HG02798 (cell line): ENCODE data around the gene HSPA12B.

Experiments
- ATAC-seq: cut with Tn5 transposase; IDR thresholded peaks from one replicate; pipeline ENCODE4 v1.9.1; 2021; ENCODE audit warnings: mild to moderate bottlenecking; ENCODE audit not compliant: unreplicated experiment, poor library complexity

The HSPA12B gene

DNA sequence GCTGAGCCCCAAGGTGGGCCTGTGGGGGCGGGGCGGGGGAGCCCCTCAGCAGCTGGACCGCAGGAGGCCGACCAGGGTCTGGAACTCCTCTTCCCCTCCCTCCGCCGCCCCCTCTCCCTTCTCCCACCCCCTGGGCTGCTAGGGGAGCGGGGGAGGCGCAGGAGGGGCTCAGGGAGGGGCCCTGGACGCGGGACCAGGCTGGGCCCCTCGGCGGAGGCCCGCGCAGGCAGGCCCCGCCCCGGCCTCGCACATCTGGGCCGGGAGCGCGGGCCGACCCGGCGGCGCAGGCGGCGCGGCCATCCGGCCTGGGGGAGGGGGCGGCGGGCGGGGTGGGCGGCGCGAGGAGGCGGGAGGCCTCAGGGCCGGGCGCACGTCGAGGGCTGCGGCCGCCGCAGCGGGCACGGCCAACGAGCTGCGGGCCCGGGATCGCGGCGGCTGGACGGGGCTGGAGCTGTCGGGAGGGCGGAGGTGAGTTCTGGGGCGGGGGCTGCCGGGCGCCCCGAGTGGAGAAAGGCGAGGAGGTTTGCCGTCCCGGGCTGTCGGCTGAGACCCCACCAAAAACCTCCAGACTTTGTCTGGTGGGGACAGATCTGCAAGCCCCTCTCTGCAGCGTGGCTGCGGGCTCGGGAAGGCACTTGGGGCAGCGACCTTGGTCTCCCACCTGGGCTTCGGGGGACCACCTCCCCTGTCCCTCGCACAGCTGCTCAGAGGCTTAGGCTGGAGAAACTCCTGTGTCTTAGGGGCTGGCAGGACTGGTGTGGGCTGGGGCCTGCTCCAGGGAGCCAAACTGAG is at the start of gene HSPA12B:
HSPA12B (plus strand) TSS at position 359 of the 792 bp plus-strand sequence. CDS start 5,990 bp downstream, outside the sequence.
- no peak for ATAC-seq

DNA sequence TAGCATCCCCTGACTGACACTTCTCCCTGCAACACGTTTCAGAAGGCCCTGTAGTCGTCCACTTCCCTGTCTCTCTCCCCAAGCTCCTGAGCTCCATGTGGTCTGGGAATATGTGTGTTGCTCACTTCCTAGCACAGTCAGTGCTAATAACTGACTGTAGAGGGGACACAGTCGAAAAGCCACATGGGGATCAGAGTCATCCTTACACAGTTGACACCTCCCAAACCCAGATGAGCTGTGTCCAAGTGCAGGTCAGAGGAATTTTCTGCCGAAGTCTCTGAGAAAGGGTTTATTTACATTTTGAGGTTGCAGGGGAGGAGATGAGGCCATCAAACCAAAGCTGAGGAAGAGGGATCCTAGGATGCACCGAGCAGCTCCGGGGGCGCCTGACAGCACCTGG is 47.1 kb upstream of the HSPA12B start:
- no peak for ATAC-seq

- ATAC-seq, result no peak
These were observed 46.1 kb upstream of the HSPA12B start for GRCh38 chr20:3686421-3686820.

- ATAC-seq, result no peak
These were observed 45.6 kb upstream of the HSPA12B start for GRCh38 chr20:3686867-3687321.

DNA sequence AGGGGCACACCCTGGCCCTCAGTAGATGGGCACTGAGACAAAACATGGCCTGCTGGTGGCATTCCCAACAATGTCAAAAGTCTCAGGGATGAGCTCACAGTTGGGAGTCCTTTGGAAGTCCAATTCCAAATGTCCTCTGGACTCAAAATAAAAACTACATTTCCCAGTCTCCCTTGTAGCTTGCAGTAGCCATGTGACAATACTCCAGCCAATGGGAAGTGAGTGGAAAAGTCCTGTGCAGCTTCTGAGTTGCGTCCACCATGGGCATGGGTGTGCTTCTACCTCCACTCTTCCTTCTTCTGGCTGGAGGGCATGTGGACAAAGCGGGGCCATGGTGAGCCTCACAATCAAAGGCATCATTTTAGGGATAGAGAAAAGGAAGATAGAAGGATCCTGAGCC is 44.8 kb upstream of the HSPA12B start:
- ATAC-seq, result no peak

- no peak for ATAC-seq
These were observed 42.5 kb upstream of the HSPA12B start for GRCh38 chr20:3689978-3690377.

GRCh38 chr20:3690413-3690812 is 42.1 kb upstream of the HSPA12B start:
- no peak for ATAC-seq

DNA sequence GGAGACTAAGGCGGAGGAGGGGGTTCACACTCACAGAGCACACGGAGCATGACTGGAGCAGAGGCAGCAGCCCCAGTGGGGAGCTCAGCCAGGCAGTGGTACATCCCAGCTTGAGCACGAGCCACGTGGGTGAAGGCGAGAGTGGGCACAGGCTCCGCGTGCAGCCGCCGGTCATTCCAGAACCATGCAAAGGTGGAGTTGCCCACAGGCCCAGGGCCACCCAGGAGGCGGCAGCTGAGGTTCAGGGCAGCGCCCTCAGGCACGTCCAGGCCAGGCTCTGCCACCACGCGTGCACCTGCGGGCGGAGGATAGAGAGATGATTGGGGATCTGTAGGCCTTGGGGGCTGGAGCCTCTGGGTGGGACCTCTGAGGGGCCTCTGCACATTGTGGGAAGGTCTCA is 41.2 kb upstream of the HSPA12B start:
- no peak for ATAC-seq

DNA sequence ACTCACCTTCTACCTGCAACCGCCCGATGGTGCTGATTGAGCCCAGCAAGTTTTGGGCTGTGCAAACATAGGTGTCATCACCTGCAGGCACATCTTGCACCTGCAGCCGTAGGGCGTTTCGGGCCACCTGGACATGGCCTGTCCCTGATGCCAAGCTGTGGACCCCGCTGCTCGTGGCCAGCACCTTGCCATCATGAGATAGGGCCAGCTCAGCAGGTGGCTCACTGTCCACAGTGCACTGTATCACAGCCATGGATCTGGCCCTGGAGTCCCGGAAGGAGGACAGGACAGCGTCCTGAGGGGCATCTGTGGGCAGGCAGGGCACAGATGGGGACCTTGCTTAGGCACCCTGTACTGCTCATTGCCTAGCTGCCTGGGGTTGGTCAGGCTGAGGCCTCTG is 40.6 kb upstream of the HSPA12B start:
- ATAC-seq, result no peak

DNA sequence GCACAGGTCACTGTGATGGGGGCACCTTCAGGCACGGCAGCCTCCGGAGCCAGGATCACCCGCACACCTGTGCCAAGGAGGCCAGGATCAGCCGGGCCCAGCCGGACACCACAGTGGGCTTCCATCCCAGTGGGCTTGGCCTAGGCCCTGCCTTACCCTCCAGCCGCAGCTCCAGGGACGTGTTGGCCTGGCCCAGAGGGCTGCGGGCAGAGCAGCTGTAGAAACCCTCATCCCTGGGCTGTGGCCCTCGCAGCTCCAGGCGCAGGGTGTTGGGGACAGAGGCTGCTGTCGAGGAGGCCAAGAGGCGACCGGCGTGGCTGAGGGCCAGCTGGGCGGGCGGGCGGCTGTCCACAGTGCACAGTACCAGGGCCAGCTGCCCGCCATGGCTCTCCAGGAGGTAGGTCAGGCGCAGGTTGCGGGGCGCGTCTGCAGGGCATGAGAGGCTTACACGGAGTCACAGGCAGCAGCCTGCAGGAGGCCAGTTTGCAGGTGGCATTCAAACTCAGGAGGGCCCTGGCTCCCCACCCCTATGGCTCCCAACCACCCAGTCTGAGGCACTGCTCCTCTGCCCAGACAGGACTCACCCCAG is 39.7 kb upstream of the HSPA12B start:
- no peak for ATAC-seq

DNA sequence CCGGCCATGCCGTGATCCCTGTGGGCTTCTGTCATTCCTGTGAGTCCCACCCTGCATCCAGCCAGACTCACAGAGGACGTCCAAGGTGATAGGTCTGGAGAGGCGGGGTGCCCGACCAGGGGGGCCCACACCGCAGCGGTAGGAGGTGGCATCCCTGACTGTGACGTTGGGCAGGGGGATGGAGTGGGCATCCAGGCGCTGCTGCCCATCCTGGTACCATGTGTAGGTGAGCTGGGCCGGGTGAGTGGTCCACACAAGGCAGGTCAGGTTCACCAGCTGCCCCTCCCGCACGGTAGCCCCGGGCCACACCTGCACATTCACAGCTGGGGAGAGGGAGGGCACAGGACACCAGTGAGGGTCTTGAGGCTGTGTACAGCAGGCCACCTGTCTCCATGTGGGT is 39.1 kb upstream of the HSPA12B start:
- ATAC-seq, result no peak

- no peak for ATAC-seq
These were observed 37.6 kb upstream of the HSPA12B start for GRCh38 chr20:3694864-3695263.

DNA sequence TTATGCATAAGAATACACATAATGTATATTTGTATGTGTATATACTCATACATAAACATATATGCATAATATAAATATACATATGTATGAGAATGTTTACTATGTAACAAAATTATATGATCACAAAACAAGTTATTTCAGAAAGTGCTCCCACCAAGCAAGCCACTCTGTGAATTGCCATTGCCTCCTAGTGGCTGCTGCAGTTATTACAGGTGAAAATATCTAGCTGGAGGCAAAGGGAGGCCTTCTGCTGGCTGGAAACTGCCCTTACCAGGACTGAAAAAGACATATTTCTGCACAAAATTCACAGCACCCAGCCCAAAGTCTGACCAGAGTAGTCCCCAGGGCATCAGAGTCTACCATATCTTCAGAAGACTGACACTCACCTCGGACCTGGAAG is 36.3 kb upstream of the HSPA12B start:
- no peak for ATAC-seq

GRCh38 chr20:3696745-3697587 is 35.5 kb upstream of the HSPA12B start:
- ATAC-seq, result no peak

GRCh38 chr20:3697588-3698305 is 34.7 kb upstream of the HSPA12B start:
- no peak for ATAC-seq

DNA sequence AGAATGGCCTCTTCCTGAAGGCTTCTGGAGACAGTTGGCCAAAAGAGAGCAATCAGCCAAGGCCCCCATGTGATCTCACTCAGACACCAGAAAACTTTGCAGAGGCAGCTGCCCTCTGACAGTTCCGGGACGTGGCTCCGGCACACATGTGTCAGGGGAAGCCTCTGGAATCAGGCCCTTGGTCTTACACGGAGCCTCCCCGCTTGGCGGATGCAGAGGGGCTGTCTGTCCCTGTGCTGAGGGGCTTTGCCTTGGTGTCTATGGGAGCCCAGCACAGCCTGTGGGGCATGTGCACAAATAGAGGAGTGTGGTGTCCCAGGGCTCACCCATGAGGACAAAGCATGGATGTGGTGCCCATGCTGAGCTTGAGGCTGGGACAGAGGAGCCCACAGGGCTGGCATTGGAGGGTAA is 33.9 kb upstream of the HSPA12B start:
- no peak for ATAC-seq

DNA sequence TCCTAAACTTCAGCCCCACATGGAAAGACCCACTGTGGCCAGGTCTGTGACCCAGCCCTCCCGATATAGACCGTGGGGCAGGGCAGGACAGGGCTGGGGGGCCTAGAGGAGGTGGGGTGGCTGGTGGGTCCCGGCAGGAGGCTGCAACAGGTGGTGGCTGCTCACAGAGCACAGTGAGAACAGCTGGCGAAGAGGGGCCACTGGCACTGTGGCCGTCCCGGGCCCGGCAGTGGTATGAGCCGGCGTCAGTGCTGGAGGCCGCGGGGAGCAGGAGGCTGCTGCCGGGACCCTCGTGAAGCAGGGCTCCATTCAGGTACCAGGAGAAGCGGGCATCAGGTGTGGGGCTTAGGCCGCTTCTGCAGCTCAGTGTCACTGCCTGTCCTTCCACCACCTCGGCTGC is 33.4 kb upstream of the HSPA12B start:
- no peak for ATAC-seq

- ATAC-seq, result no peak
These were observed 31.2 kb upstream of the HSPA12B start for GRCh38 chr20:3701061-3701998.

DNA sequence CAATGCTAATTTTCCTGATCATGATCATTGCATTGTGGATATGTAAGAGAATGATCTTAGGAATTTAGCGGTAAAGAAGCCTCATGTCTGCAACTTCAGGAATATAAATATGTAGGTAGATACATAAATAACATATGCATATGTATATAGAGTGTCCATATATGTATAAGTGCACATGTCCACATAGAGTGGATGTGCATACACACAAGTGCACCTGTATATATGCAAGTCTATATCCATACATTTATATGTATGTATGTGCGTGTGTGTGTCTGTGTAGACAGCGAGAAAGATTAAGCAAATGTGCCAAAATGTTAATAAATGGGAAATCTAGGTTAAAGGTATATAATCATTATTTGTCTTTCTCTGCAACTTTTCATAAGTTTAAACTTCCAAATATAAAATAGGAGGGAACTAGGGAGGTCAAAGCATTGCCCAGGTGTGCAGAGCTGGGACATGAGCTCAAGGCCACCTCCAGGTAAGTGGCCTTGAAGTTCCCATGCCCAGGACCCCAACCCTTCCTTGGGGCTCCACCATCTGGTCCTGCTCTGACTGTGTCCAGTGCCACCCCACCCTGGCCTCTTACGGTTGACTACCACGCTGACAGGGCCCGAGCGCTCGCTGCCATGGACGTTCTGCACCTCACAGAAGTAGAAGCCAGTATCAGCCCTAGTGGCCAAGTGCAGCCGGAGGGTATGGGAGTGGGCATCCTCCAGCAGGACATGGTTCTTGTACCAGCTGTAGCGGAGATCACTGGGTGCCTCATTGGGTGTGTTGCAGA is 29.7 kb upstream of the HSPA12B start:
- ATAC-seq, result no peak
